ENCODE data around the gene SLC13A4. TPM values are rescaled to one million over a fixed set of nuclear protein-coding genes. Genes with fewer than 3 reads are reported as not detected.
"Not testable (repeated sequence)": the region's sequence is repeated elsewhere in the genome, so short reads cannot be mapped to it uniquely, and the experiment has no call there.

SLC13A4 gene, protein sequence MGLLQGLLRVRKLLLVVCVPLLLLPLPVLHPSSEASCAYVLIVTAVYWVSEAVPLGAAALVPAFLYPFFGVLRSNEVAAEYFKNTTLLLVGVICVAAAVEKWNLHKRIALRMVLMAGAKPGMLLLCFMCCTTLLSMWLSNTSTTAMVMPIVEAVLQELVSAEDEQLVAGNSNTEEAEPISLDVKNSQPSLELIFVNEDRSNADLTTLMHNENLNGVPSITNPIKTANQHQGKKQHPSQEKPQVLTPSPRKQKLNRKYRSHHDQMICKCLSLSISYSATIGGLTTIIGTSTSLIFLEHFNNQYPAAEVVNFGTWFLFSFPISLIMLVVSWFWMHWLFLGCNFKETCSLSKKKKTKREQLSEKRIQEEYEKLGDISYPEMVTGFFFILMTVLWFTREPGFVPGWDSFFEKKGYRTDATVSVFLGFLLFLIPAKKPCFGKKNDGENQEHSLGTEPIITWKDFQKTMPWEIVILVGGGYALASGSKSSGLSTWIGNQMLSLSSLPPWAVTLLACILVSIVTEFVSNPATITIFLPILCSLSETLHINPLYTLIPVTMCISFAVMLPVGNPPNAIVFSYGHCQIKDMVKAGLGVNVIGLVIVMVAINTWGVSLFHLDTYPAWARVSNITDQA
- not detected in 2 replicates for total RNA-seq (2022)
- Bru-seq, nascent RNA: not detected
- BruChase-seq, experiment 1, labeled RNA remaining after a 6-hour chase: not detected
- BruChase-seq, experiment 2, labeled RNA remaining after a 2-hour chase: percentile 2 among the genes with signal in this experiment
- long read RNA-seq, partial matches to known transcripts: 0 of 4 reads
- long read RNA-seq, other reads (novel, unspliced or antisense): 4 of 4 reads

DNA sequence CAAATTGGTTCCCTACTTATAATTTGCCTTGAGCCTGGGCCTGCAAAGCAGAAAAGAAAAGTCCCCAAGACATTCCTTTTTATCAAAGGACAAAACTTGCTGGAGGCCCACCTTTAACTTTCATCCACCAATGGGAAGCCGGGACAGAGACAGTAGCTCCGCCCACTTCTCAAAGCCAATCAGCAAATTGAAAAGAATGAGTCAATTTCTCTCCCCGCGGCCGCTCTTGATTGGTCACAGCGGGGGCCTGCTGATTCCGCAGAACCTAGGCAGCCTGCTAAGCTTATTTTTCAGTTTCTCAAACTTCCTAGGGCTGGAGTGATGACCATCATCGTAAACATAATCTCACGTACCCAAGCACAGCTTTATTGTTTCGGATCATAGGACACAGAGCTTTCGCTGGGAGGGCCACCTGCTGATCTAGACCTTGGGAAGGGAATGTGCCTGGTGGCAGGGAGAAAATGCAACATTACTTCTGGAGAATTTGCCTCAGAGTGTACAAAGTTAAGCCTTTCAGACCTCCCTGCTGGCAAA is at the start of gene SLC13A4:
Gene SLC13A4, minus strand, starts transcription at position 51 of the 534 bp plus-strand sequence. CDS start 690 bp downstream, outside the sequence.
- BruUV-seq (replicated peaks): no TSS peak
- CTCF ChIA-PET: no interaction called here
- TF ChIP-seq, protein P1, sequence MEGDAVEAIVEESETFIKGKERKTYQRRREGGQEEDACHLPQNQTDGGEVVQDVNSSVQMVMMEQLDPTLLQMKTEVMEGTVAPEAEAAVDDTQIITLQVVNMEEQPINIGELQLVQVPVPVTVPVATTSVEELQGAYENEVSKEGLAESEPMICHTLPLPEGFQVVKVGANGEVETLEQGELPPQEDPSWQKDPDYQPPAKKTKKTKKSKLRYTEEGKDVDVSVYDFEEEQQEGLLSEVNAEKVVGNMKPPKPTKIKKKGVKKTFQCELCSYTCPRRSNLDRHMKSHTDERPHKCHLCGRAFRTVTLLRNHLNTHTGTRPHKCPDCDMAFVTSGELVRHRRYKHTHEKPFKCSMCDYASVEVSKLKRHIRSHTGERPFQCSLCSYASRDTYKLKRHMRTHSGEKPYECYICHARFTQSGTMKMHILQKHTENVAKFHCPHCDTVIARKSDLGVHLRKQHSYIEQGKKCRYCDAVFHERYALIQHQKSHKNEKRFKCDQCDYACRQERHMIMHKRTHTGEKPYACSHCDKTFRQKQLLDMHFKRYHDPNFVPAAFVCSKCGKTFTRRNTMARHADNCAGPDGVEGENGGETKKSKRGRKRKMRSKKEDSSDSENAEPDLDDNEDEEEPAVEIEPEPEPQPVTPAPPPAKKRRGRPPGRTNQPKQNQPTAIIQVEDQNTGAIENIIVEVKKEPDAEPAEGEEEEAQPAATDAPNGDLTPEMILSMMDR (IDR thresholded peaks at IDR 0.05; ENCODE audit: unreplicated experiment): no peak
- Mint-ChIP-seq H3K27me3 (ENCODE audit: unreplicated experiment) (peaks cover 75% of the 10 kb centered on the region), H3K9me3 (ENCODE audit: low read depth, unreplicated experiment) (no peaks in the 10 kb centered on the region), H3K4me1 (ENCODE audit: low read depth, unreplicated experiment) (no peaks in the 10 kb centered on the region), H3K4me3 (ENCODE audit: low read depth, unreplicated experiment) (no peak within 1 kb of the TSS), H3K36me3 (ENCODE audit: insufficient read depth, unreplicated experiment) (no peaks in the 10 kb centered on the region), H3K27ac (ENCODE audit: unreplicated experiment) (no peak within 1 kb of the TSS)
- intact Hi-C loops (cut with micrococcal nuclease; ENCODE audit: unreplicated experiment): no loop called here
- no peak for DNase-seq

DNA sequence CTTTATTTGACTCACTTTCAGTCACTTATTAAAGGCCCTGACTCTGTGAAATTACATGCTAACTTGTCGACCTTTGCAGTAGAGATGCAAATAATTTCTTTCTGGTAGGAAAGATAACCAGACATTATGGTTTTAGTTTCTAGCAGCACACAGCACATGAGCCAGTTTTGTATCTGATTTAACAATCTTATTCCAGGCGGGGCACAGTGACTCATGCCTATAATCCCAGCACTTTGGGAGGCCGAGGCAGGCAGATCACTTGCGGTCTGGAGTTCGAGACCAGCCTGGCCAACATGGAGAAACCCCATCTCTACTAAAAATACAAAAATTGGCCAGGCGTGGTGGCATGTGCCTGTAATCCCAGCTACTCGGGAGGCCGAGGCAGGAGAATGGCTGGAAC is 47.9 kb upstream of the SLC13A4 start:
- BruUV-seq (replicated peaks); H3K4me3 Mint-ChIP-seq (ENCODE audit: low read depth, unreplicated experiment); H3K27me3 Mint-ChIP-seq (ENCODE audit: unreplicated experiment); H3K27ac Mint-ChIP-seq (ENCODE audit: unreplicated experiment); DNase-seq; H3K4me1 Mint-ChIP-seq (ENCODE audit: low read depth, unreplicated experiment); intact Hi-C loops (cut with micrococcal nuclease; ENCODE audit: unreplicated experiment); H3K36me3 Mint-ChIP-seq (ENCODE audit: insufficient read depth, unreplicated experiment); H3K9me3 Mint-ChIP-seq (ENCODE audit: low read depth, unreplicated experiment); CTCF ChIA-PET: not testable (repeated sequence)

DNA sequence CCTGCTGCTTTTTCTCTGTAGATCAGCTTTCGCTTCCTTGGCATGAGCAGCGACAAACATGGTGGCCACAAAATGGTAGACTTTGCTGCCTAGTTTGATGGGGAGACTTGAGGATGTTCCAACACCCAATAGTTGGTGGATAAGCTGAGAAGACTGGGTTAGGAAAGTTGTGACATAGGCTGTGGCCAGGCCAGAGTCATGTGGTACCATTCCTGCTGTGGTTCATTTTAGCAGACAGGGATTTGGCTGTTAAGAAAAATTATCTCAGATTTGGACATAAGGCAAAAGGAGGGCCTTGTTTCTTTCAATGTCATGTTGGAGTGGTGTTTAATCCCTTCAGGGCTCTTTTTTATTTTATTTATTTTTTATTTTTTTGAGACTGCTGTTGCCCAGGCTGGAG is 47.2 kb upstream of the SLC13A4 start:
- peaks cover 4% of the 10 kb centered on the region for H3K27me3 Mint-ChIP-seq (ENCODE audit: unreplicated experiment)
- H3K4me3 Mint-ChIP-seq (ENCODE audit: low read depth, unreplicated experiment): no peak overlapping the region
- no peaks in the 10 kb centered on the region for H3K9me3 Mint-ChIP-seq (ENCODE audit: low read depth, unreplicated experiment)
- intact Hi-C loops (cut with micrococcal nuclease; ENCODE audit: unreplicated experiment): no loop called here
- CTCF ChIA-PET: no interaction called here
- H3K4me1 Mint-ChIP-seq (ENCODE audit: low read depth, unreplicated experiment): no peaks in the 10 kb centered on the region
- no peak for DNase-seq
- TF ChIP-seq, protein P1 (IDR thresholded peaks at IDR 0.05; ENCODE audit: unreplicated experiment): no peak
- H3K27ac Mint-ChIP-seq (ENCODE audit: unreplicated experiment): no peak overlapping the region
- BruUV-seq (replicated peaks): no TSS peak
- H3K36me3 Mint-ChIP-seq (ENCODE audit: insufficient read depth, unreplicated experiment): no peaks in the 10 kb centered on the region

DNA sequence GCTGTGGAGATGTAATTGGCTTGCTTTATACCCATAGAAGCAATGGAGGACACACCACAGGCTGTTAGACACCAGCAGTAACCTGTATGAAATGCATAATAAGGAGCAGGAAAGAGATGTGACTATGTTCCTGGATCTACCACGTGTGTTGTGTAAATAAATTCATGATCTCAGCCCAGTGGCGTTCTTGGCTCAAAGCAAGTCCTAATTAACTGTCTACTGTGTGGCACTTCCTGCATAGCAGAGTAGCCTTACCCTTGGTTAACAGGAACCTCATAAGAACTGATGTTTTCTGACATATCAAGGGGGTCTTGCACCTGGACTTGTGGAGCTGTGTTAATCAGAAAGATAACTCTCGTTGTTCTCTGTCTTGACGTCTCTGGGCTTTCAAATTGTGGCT is 46.3 kb upstream of the SLC13A4 start:
- Mint-ChIP-seq H3K27ac (ENCODE audit: unreplicated experiment) (no peak overlapping the region), H3K4me3 (ENCODE audit: low read depth, unreplicated experiment) (no peak overlapping the region), H3K27me3 (ENCODE audit: unreplicated experiment) (peaks cover 13% of the 10 kb centered on the region), H3K4me1 (ENCODE audit: low read depth, unreplicated experiment) (no peaks in the 10 kb centered on the region), H3K9me3 (ENCODE audit: low read depth, unreplicated experiment) (no peaks in the 10 kb centered on the region), H3K36me3 (ENCODE audit: insufficient read depth, unreplicated experiment) (no peaks in the 10 kb centered on the region)
- BruUV-seq (replicated peaks): no TSS peak
- TF ChIP-seq, protein P1 (IDR thresholded peaks at IDR 0.05; ENCODE audit: unreplicated experiment): no peak
- CTCF ChIA-PET: no interaction called here
- intact Hi-C loops (cut with micrococcal nuclease; ENCODE audit: unreplicated experiment): no loop called here
- no peak for DNase-seq

Measured in Calu3 (cell line).